T follicular helper cell (primary cell): ENCODE results near the gene ROR2.
"Not testable (repeated sequence)": the region's sequence is repeated elsewhere in the genome, so short reads cannot be mapped to it uniquely, and the experiment has no call there.

ENCODE experiments used
- DNase-seq: peaks from one replicate; pipeline ENCODE4 v3.0.0-alpha.2; 2020; ENCODE audit warnings: low read depth

The ROR2 gene

DNA sequence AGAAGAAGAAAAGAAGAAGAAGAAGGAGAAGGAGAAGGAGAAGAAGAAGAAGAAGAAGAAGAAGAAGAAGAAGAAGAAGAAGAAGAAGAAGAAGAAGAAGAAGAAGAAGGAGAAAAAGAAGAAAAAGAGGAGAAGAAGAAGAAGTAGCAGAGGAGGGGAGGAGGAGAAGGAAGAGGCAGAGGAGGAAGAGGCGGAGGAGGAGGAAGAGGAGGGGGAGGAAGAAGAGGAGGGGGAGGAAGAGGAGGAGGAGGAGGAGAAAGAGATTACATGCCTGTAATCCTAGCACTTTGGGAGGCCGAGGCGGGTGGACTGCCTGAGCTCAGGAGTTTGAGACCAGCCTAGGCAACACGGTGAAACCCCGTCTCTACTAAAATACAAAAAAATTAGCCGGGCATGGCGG lies 315.2 kb downstream of the ROR2 start:
- DNase-seq, result not testable (repeated sequence)

DNA sequence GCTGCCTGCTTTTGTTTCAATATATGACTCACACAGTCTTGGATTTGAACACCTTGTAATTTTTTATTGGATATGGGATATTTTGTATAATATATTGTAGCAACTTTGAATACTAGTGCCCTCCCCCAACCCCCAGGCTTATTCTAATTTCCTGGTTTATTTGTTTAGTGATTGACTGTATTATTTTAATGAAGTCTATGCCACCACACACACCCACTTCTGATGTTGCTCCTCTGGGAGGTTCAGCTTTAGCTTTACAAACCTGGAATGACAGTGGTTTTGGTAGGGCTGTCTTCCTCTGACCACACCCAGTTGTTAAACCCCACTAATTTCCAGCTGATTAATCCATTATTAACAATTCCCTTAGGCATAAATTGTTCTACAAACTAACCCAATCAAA lies 320.3 kb downstream of the ROR2 start:
- no peak for DNase-seq

DNA sequence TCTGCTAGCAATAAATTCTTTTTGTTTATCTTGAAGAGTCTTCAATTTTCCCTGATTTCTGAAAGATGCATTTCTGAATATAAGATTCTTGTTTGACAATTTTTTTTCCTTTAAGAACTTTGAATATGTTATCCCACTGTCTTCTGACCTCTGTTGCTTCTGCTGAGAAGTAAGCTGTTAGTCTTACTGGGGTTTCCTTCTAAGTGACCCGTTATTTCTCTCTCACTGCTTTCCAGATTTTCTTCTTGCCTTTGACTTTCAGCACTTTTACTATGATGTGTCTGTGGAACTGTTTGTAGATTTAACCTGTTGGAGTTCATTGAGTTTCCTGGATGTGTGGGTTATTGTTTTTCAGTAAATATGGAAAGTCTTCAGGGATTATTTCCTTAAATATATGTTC lies 321.1 kb downstream of the ROR2 start:
- no peak for DNase-seq

DNA sequence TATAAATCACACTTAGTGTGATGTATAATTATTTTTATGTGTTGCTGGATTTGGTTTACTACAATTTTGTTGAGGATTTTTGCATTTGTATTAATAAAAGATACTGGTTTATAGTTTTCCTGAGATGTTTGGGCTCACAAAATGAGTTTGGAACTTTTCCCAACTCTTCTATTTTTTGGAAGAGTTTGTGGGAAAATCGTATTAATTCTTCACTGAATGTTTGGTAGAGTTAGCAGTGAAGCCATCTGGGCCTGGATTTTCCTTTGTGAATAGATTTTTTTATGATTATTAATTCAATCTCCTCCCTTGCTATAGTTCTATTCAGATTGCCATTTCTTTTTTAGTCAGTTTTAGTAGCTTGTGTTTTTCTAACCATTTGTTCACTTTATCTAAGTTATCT lies 324.7 kb downstream of the ROR2 start:
- no peak for DNase-seq

DNA sequence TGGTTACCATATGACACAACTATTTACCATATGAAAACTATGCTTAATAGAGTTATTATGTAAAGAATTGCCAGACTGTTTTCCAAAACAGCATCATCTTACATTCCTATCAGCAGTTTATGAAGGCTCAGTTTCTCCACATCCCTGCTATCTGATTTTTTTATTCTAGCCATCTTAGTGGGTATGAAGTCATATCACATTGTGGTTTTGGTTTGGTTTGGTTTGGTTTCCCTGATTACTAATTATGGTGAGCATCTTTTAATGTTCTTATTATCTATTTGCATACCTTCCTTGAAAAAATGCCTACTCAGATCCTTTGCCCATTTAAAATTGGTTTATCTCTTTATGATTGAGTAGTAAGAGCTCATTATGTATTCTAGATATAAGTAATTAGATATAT lies 327.0 kb downstream of the ROR2 start:
- DNase-seq, result no peak

DNA sequence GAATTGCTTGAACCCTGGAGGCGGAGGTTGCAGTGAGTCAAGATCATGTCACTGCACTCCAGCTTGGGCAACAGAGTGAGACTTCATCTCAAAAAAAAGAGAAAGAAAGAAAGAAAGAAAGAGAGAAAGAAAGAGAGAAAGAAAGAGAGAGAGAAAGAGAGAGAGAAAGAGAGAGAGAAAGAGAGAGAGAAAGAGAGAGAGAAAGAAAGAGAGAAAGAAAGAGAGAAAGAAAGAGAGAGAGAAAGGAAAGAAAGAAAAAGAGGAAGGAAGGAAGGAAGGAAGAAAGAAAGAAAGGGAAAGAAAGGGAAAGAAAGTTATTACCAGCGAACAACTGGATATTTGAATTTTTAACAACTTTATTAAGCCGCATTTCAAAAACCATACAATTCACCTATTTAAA lies 327.9 kb downstream of the ROR2 start:
- not testable (repeated sequence) for DNase-seq

DNA sequence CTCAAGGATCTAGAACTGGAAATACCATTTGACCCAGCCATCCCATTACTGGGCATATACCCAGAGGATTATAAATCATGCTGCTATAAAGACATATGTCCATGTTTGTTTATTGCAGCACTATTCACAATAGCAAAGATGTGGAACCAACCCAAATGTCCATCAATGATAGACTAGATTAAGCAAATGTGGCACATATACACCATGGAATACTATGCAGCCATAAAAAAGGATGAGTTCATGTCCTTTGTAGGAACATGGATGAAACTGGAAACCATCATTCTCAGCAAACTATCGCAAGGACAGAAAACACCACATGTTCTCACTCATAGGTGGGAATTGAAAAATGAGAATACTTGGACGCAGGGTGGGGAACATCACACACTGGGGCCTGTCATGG lies 336.0 kb downstream of the ROR2 start:
- not testable (repeated sequence) for DNase-seq

DNA sequence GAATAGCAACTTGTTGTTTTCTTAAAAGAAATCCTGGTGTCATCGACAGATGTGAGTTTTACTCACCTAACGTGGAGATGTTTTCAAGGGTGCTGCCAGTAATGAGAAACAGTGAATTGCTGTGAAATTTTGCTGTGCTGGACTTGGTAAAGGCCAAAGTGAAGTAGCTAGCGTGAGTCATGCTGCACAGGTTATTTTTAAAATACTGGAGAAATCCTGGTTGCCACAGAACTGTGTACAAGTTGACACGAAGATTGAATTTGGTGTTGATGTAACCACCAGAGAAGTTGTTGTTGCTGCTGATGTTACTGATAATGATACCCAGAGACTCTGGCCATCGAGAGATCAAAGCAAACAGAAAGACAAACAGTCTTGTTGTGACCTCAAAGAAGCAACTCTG lies 338.4 kb downstream of the ROR2 start:
- DNase-seq, result no peak

DNA sequence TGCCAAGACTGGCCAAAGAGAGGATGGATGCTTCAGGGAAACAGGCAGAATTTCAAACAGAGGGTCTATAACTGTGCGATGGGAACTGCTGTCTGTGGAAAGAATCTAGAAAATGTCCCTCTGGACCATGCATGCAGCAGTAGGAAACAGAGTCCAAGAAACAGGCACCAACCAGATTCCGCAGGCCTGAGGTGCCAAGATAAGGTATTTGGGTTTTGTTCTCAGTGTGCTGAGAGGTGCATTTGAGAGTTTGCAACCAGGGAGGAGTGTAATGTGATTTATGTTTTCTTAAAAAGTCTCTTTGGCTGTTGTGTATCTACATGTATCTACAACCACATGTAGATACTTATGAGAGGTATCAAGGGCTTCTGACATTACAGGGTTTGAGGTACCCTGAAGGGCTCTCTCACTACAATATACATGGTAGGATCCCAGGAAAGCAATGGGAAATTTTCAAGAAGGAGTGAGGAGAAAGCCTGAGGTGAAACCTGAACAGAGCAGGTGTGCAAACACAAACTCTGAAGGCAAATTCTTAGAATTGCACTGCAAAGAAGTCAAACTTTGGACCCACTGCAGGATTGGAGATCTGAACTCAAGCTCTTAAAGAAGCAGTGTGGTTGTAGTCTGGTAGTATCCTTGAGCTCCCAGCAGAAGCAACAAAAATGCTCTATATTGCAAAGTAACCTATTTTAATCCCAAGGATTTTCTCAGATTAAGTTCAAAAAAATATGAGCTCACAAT lies 343.6 kb downstream of the ROR2 start:
- DNase-seq, result no peak

DNA sequence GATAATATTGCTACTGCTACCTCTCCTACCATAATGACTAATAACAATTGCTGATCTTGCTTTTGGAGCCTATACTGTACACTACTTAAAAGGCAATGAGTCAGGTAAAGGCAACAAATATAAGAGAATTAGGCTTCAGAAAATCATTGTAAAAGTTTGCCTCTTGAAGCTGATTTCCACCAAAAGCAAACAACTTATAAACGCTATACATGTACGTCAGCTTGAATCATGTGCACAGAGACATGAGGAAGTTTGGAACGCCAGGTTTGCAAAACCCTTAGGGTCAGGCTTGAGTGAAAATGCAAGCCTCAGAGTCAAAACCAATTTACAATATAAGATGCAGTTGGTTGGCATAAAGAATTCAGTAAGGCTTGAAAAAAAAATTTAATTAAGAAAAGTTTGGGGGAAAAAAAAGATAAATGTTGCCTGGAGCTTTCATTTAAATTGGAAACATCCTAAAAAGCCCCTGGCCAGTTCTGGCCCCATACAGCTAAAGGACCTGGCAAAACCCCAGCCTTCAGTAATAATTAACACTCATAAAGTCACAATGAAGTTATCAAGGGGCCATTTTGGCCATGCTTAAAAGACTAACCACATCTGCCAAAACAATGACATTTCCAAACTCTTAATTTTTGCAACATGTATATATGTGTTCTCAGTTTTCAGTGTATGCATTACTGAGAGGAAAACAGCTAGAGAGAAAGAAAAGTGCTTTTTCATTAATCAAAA lies 345.4 kb downstream of the ROR2 start:
- no peak for DNase-seq

DNA sequence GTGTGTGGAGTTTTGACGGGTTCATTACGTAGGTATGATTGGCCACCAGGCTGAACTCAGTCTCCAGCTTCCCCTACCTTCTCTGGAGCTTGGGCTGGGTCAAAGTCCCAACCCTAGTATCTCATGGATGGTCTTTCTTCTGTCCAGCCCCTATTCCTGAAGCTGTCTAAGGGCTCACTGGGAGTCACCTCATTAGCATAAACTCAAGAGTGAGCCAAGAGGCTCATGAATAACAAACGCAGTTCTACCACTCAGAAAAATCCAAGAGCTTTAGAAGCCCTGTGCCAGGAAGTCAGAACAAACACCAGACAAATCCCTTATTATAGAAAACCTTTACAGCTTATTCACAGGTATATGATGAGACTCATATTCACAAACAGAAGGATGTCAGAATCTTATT lies 346.1 kb downstream of the ROR2 start:
- DNase-seq, result no peak

DNA sequence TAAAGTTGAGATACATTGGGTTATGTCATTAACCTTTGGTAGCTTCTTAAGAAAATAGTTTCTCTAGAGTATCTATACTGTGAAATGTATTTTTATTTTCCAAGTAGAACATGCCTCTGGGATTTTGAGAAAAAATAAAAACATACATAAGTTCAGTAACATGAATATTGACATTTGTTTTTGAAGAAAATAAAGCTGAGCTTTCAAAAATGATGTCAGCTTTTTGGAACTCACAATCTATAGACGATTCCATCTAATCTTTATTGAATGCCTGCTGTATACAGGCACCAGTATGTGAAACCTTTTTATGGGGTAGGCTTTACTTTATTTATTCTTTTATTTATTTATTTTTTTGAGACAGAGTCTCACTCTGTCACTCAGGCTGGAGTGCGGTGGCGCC lies 350.5 kb downstream of the ROR2 start:
- DNase-seq, result no peak

DNA sequence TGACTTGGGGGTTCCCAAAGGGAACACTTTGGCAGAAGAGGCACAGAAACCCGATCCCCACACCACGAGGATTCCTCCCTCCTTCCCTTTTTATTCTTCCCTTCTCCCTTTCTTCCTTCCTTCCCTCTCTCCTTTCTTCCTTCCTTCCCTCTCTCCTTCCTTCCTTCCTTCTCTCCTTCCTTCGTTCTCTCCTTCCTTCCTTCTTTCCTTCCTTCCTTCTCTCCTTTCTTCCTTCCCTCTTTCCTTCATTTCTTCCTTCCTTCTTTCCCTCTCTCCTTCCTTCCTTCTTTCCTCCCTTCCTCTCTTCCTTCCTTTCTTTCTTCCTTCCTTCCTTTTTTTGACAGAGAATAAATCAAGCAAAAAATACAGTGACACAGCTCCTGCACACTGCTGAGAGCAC lies 358.4 kb downstream of the ROR2 start:
- DNase-seq, result no peak

DNA sequence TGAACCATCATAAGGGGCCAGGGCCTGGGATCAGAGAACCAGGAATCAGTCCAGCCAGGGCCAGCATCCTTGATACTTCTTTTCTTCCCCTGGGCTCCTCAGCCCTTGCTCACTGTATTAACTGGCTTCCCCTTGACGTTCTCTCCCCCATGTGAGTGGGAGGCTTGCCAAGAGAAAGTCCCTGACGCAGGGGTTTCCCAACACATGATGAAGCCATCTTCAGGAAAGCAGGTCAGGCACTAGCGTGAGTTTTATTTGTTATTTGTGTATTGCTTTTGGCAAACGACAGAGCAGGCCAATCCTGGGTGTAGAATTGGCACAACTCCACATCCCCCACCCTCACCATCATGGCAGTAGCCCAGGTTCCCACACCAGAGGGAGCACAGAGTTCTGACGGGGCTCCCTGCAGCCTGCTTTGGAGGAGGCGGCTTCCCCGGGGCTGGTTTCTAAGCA lies 360.9 kb downstream of the ROR2 start:
- no peak for DNase-seq

DNA sequence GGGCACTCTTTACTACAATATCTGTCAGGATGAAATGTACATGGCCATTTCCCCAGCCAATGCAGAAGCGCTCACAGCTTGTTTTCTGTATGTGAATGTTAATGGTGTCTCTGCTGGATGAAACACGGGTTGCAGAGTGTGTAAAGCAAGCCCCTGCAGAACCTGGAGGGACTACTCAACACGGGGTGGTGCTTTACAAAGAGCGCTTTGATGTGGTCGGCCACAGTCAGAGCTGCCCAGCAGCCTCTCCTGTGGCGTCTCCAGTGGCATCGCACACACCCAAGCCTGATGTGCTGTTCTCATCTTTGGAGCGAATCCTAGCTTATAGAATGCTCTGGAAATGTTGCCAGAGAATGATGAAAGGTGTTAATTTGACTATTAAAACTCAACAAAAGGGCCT lies 363.7 kb downstream of the ROR2 start:
- DNase-seq, result no peak

DNA sequence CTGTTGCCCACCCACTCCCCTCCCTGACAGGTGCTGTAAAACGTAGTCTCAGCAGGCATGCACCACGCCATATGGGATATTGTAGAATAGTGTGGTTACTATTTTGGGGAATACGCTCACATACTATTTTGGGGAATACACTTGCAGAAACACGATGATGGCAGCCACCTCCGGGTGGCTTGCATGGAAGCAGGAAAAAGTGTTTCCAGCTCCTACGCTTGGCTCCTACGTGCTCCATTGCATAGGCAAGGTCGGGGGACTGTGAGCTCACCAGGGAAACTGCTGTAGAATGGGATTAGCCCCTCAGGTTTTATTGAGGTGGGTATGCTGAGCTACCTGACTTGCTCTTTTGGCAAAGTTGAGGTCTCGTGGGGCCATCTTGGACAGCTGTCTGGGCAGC lies 366.1 kb downstream of the ROR2 start:
- no peak for DNase-seq

DNA sequence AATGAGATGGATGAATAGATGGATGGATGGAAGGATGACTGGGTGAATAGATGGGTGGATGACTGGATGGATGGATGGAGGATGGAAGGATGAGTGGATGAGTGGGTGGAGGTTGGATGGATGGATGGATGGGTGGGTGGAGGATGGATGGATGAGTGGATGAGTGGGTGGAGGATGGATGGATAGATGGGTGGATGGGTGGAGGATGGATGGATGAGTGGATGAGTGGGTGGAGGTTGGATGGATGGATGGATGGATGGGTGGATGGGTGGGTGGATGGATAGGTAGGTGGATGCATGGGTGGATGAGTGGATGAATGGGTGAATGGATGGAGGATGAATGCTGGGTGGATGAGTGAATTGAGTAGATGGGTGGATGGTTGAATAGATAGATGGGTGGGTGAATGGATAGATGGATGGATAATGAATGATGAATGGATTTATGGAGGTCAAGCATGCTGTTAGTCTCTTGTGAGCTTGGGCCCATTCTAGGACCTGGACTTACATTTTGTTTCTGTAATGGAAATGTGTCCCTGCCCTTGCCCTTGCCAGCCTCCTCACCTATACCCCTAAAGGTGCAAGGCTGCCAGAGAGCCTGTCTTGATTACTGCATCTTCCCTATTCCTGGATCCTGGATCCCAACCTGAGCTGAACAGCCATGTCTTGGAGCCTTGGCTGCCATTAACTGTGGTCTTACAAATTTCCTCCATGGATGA lies 366.7 kb downstream of the ROR2 start:
- DNase-seq, result no peak

DNA sequence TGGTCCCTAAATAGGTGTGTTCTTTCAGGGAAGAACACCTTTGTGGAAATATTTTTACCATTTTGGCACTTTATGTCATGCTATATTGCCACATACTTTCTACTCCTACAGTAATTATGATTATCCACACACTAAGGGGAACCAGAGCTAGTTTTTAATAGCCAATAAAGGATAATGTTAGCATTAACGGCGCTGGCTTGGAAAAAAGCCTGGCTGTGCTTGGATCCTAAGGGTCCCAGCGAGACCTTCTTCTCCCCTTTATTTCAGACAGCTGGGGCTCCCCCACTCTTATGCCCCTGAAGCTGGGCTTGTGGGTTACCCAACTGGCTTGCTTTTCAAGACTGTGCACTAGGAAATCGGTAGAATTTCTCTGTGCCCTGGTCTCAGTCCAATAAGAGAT lies 367.8 kb downstream of the ROR2 start:
- no peak for DNase-seq

DNA sequence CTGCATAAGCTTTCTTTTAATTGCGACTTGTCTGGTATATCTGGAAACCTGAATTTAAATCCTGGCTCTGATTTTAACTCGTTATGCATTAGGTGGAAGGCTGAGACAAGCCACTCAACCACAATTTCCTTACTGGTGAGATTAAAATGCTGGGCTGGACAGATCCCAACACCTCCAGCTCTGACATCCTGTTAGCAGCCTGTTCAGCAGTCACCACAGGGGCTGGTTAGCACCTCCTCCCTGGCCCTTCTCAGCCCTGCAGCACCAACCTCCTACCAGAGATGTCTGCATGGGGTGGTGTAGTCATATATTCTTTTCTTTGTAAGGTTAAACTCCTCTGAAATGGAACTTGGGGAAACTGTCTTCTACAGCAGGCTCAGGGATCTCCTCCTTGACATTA lies 369.9 kb downstream of the ROR2 start:
- DNase-seq, result no peak

DNA sequence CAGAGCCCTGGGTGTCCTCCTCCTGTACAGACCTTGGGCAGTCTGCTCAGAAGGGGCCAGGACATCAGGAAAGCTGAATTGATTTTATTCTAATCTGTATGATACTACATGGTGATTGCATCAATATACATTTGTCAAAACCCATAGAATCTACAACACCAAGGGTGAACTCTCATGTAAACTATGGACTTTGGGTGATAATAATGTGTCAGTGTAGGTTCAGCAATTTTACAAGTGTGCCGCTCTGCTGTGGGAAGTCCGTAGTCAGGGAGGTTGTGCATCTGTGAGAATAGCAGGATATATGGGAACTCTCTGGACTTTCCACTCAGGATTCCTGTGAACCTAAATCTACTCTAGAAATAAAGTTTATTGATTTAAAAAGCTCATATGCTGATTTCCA lies 371.1 kb downstream of the ROR2 start:
- no peak for DNase-seq

DNA sequence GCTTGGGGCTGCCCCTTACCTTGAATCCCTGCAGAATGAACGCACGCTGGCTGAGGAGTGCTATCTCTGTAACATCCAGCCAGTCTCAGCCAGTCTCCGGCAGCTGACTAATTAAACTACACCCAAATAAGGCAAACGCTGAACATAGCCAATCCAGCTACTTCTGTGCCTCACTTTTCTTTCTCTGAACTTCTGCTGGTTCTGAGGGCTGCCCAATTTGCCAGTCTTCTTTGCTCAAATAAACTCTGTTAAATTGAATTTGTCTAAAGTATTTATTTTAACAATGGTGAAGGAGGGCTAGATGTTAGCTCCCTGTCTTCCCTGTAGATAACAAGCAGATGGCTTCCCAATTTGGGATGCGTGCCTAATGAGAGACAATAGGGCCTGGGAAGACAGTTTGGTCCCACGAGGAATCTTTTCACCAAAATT lies 372.4 kb downstream of the ROR2 start:
- DNase-seq, result no peak

DNA sequence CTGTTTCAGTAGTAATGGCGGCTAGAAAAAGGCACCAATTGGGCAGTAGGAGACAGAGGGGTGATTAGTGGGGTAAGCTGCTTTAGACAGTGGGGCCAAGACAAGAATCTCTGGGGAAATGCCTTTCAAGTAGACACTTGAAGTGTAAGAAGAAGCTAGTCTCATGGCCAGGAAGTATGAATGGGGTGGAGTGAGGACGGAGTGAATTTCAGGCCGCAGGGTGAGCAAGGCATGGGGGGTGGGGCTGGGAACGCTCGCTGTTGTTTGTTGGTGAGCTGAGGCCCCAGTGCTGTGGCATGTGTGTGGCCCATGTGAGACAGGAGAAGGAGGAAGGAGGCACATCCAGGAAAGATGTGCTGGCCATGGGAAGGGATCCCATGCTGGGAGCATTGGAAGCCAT lies 377.2 kb downstream of the ROR2 start:
- no peak for DNase-seq

DNA sequence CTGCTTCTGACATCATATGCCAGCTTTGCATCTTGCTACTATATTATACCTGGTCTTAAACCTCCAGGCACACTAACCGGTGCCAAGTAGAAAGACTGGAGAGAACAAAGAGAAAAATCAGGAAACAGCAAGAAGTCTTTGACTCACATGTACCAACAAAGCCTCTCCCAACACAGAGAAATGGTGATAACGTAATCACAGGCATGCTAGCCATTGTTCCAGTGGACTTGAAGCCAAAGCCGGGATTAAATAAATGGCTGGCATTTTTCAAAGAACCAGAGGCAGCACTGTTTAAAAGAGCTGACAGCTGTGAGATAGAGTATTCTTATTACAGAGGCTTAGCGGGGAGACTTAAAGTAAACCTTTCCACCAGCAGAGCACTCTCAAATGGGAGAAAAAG lies 378.0 kb downstream of the ROR2 start:
- DNase-seq, result no peak
